Activated naive CD4-positive, alpha-beta T cell treated with anti-CD3 and anti-CD28 coated beads for 36 hours (primary cell): Measurements from ENCODE around the gene SCRT2. TPM values are rescaled to one million over a fixed set of nuclear protein-coding genes. Genes with fewer than 3 reads are reported as not detected.
A peak's percentile ranks its signal among the peaks of the same experiment; 100 is the strongest.
"Not testable (repeated sequence)": the region's sequence is repeated elsewhere in the genome, so short reads cannot be mapped to it uniquely, and the experiment has no call there.

Source experiments
- CTCF ChIA-PET: fragments of 350-600 bp; sonication (Branson Sonifier 250); formaldehyde crosslinking; loops from one replicate; lab custom pipeline; 2021; ENCODE audit warnings: antibody characterized with exemption; lab: Charles Lee
- DNase-seq: peaks from one replicate; pipeline ENCODE4 v3.0.0-alpha.2; 2020
- H3K27ac Mint-ChIP-seq: one replicate; pipeline ENCODE4 v1.8.0; 2021; ENCODE audit warnings: mild to moderate bottlenecking, mixed read lengths
- H3K27me3 Mint-ChIP-seq: one replicate; pipeline ENCODE4 v1.8.0; 2021; ENCODE audit warnings: low read depth, mixed read lengths
- H3K36me3 Mint-ChIP-seq: one replicate; pipeline ENCODE4 v1.8.0; 2021; ENCODE audit warnings: low read depth, mixed read lengths
- H3K4me1 Mint-ChIP-seq: one replicate; pipeline ENCODE4 v1.8.0; 2021; ENCODE audit warnings: low read depth, mixed read lengths
- H3K4me3 Mint-ChIP-seq: one replicate; pipeline ENCODE4 v1.8.0; 2021; ENCODE audit warnings: mild to moderate bottlenecking, moderate library complexity, mixed read lengths
- H3K9me3 Mint-ChIP-seq: one replicate; pipeline ENCODE4 v1.8.0; 2021; ENCODE audit warnings: mixed read lengths
- intact Hi-C: fragments of 100-400 bp; cut with micrococcal nuclease; formaldehyde crosslinking; loops from one replicate; pipeline ENCODE4 v1.15.1; 2023
- total RNA-seq, 2 experiments: library from RNA; stranded (reverse); gene quantifications; one replicate each; pipeline ENCODE4 v1.2.3, GENCODE V29; 2021

SCRT2 gene
- not detected for total RNA-seq

GRCh38 chr20:675453-676314 lies at the start of gene SCRT2:
Gene SCRT2 (minus strand): TSS chr20:675802. CDS start chr20:675601, 201 bp downstream.
- intact Hi-C loops = no loop called here
- H3K4me1 Mint-ChIP-seq = peaks cover 6% of the 10 kb centered on the region
- H3K4me3 Mint-ChIP-seq = no peak within 1 kb of the TSS
- peaks cover 71% of the 10 kb centered on the region for H3K27me3 Mint-ChIP-seq
- CTCF ChIA-PET = no interaction called here
- H3K27ac Mint-ChIP-seq = no peak within 1 kb of the TSS
- H3K36me3 Mint-ChIP-seq = no peaks in the 10 kb centered on the region
- peak; percentile 71 for DNase-seq
- H3K9me3 Mint-ChIP-seq = no peaks in the 10 kb centered on the region

- CTCF ChIA-PET, H3K4me1 Mint-ChIP-seq, DNase-seq, H3K27ac Mint-ChIP-seq, H3K4me3 Mint-ChIP-seq, H3K9me3 Mint-ChIP-seq, H3K36me3 Mint-ChIP-seq: not testable (repeated sequence)
- H3K27me3 Mint-ChIP-seq = peaks cover 34% of the 10 kb centered on the region
- intact Hi-C loops = loop anchor here (5.0 kb wide), 2 partner anchors 57 to 372 kb away; no protein-coding TSS in a partner anchor
Measured at GRCh38 chr20:724797-725196, 49.2 kb upstream of the SCRT2 start.

- DNase-seq = no peak
- Mint-ChIP-seq H3K4me1 (no peaks in the 10 kb centered on the region), H3K36me3 (no peaks in the 10 kb centered on the region), H3K27ac (no peak overlapping the region), H3K9me3 (no peaks in the 10 kb centered on the region), H3K4me3 (no peak overlapping the region), H3K27me3 (peaks cover 31% of the 10 kb centered on the region)
- CTCF ChIA-PET = interaction anchor here (1.0 kb wide), 1 partner anchor 279 kb away, joined by 4 read pairs; no protein-coding TSS in a partner anchor
- intact Hi-C loops = no loop called here
Measured at GRCh38 chr20:723756-724155, 48.2 kb upstream of the SCRT2 start.

GRCh38 chr20:722822-723644 lies 47.4 kb upstream of the SCRT2 start:
- CTCF ChIA-PET = interaction anchor here (0.7 to 1.0 kb wide), 2 partner anchors 16 to 278 kb away, joined by 3 to 4 read pairs; no protein-coding TSS in a partner anchor
- Mint-ChIP-seq H3K4me3 (no peak overlapping the region), H3K27ac (no peak overlapping the region), H3K36me3 (no peaks in the 10 kb centered on the region), H3K27me3 (peaks cover 28% of the 10 kb centered on the region), H3K9me3 (no peaks in the 10 kb centered on the region), H3K4me1 (no peaks in the 10 kb centered on the region)
- intact Hi-C loops = no loop called here
- DNase-seq = no peak

GRCh38 chr20:721876-722275 lies 46.3 kb upstream of the SCRT2 start:
- no peaks in the 10 kb centered on the region for H3K9me3 Mint-ChIP-seq
- no peak overlapping the region for H3K27ac Mint-ChIP-seq
- intact Hi-C loops = no loop called here
- no peak overlapping the region for H3K4me3 Mint-ChIP-seq
- DNase-seq = no peak
- H3K27me3 Mint-ChIP-seq = peaks cover 30% of the 10 kb centered on the region
- no peaks in the 10 kb centered on the region for H3K4me1 Mint-ChIP-seq
- CTCF ChIA-PET = no interaction called here
- H3K36me3 Mint-ChIP-seq = no peaks in the 10 kb centered on the region

GRCh38 chr20:719816-720215 lies 44.2 kb upstream of the SCRT2 start:
- Mint-ChIP-seq H3K4me1 (no peaks in the 10 kb centered on the region), H3K4me3 (no peak overlapping the region), H3K27ac (no peak overlapping the region), H3K9me3 (no peaks in the 10 kb centered on the region), H3K27me3 (peaks cover 25% of the 10 kb centered on the region), H3K36me3 (no peaks in the 10 kb centered on the region)
- intact Hi-C loops = no loop called here
- CTCF ChIA-PET = no interaction called here
- no peak for DNase-seq

- DNase-seq = no peak
- Mint-ChIP-seq H3K27me3 (peaks cover 23% of the 10 kb centered on the region), H3K36me3 (no peaks in the 10 kb centered on the region), H3K4me3 (no peak overlapping the region), H3K9me3 (no peaks in the 10 kb centered on the region), H3K4me1 (no peaks in the 10 kb centered on the region), H3K27ac (no peak overlapping the region)
- intact Hi-C loops = no loop called here
- CTCF ChIA-PET = no interaction called here
Measured at GRCh38 chr20:719068-719467, 43.5 kb upstream of the SCRT2 start.

GRCh38 chr20:717832-718231 lies 42.2 kb upstream of the SCRT2 start:
- Mint-ChIP-seq H3K4me3 (no peak overlapping the region), H3K4me1 (no peaks in the 10 kb centered on the region), H3K9me3 (no peaks in the 10 kb centered on the region), H3K27ac (no peak overlapping the region), H3K36me3 (no peaks in the 10 kb centered on the region), H3K27me3 (peaks cover 23% of the 10 kb centered on the region)
- DNase-seq = no peak
- intact Hi-C loops = no loop called here
- CTCF ChIA-PET = no interaction called here

- Mint-ChIP-seq H3K4me3 (no peak overlapping the region), H3K9me3 (no peaks in the 10 kb centered on the region), H3K27me3 (peaks cover 23% of the 10 kb centered on the region), H3K4me1 (no peaks in the 10 kb centered on the region), H3K27ac (no peak overlapping the region), H3K36me3 (no peaks in the 10 kb centered on the region)
- intact Hi-C loops = no loop called here
- CTCF ChIA-PET = no interaction called here
- DNase-seq = no peak
Measured at GRCh38 chr20:717271-717670, 41.7 kb upstream of the SCRT2 start.

- H3K4me1 Mint-ChIP-seq = no peaks in the 10 kb centered on the region
- CTCF ChIA-PET = no interaction called here
- H3K27ac Mint-ChIP-seq = no peak overlapping the region
- peaks cover 29% of the 10 kb centered on the region for H3K27me3 Mint-ChIP-seq
- H3K9me3 Mint-ChIP-seq = no peaks in the 10 kb centered on the region
- H3K36me3 Mint-ChIP-seq = no peaks in the 10 kb centered on the region
- intact Hi-C loops = no loop called here
- no peak overlapping the region for H3K4me3 Mint-ChIP-seq
- DNase-seq = no peak
Measured at GRCh38 chr20:714453-714852, 38.9 kb upstream of the SCRT2 start.

GRCh38 chr20:711576-711975 lies 36.0 kb upstream of the SCRT2 start:
- H3K27me3 Mint-ChIP-seq = peaks cover 26% of the 10 kb centered on the region
- DNase-seq = no peak
- intact Hi-C loops = no loop called here
- H3K4me3 Mint-ChIP-seq = no peak overlapping the region
- CTCF ChIA-PET = no interaction called here
- no peaks in the 10 kb centered on the region for H3K4me1 Mint-ChIP-seq
- no peak overlapping the region for H3K27ac Mint-ChIP-seq
- peaks cover 3% of the 10 kb centered on the region for H3K9me3 Mint-ChIP-seq
- H3K36me3 Mint-ChIP-seq = no peaks in the 10 kb centered on the region

- H3K36me3 Mint-ChIP-seq = no peaks in the 10 kb centered on the region
- H3K27me3 Mint-ChIP-seq = peaks cover 24% of the 10 kb centered on the region
- no peak overlapping the region for H3K4me3 Mint-ChIP-seq
- no peak overlapping the region for H3K27ac Mint-ChIP-seq
- no peak for DNase-seq
- peaks cover 3% of the 10 kb centered on the region for H3K9me3 Mint-ChIP-seq
- no peaks in the 10 kb centered on the region for H3K4me1 Mint-ChIP-seq
- intact Hi-C loops = no loop called here
- CTCF ChIA-PET = no interaction called here
Measured at GRCh38 chr20:710780-711450, 35.3 kb upstream of the SCRT2 start.
